PC-9 (cell line): ENCODE data around the gene KASH5. TPM values are rescaled to one million over a fixed set of nuclear protein-coding genes. Genes with fewer than 3 reads are reported as not detected.

ENCODE experiments used
- BruUV-seq: library from RNA; stranded (reverse); fragments of 400-500 nt; replicated peaks from 2 replicates; lab custom pipeline; 2021; lab: Mats Ljungman, UMichigan
- CTCF ChIA-PET: fragments of 300-600 bp; sonication (Branson Sonifier 250); formaldehyde crosslinking; loops from one replicate; lab custom pipeline; 2022; ENCODE audit warnings: antibody characterized with exemption; lab: Charles Lee
- POLR2A ChIA-PET: fragments of 300-600 bp; sonication (Branson Sonifier 250); formaldehyde crosslinking; loops from one replicate; lab custom pipeline; 2022; ENCODE audit warnings: antibody characterized with exemption; ENCODE audit not compliant: unreplicated experiment; lab: Charles Lee
- DNase-seq, 2 experiments: peaks; one replicate each; pipeline versions ENCODE4 v3.0.0 to v3.0.0-alpha.2; 2015 to 2022; ENCODE audit warnings: mixed read lengths in 1 of 2
- H2AFZ ChIP-seq: fragments of 200-600 bp; sonication (generic); 2 replicates; pipeline ENCODE4 v1.8.1; 2017; ENCODE audit warnings: antibody characterized with exemption
- H3F3A ChIP-seq: fragments of 200-600 bp; sonication (generic); 2 replicates; pipeline ENCODE4 v1.8.1; 2017; ENCODE audit warnings: antibody characterized with exemption, mild to moderate bottlenecking, low read depth; ENCODE audit not compliant: insufficient read depth
- H3K27ac ChIP-seq: fragments of 200-600 bp; sonication (generic); 2 replicates; pipeline ENCODE4 v1.6.1; 2016; ENCODE audit warnings: mixed run types
- H3K27me3 ChIP-seq: fragments of 200-600 bp; sonication (generic); 2 replicates; pipeline ENCODE4 v1.6.1; 2016; ENCODE audit warnings: low read depth, mixed run types; ENCODE audit not compliant: insufficient read depth
- H3K36me3 ChIP-seq: fragments of 200-600 bp; sonication (generic); 2 replicates; pipeline ENCODE4 v1.6.1; 2016; ENCODE audit warnings: low read depth, mixed run types
- H3K4me1 ChIP-seq: fragments of 200-600 bp; sonication (generic); replicated peaks from 2 replicates; pipeline ENCODE4 v1.6.1; 2016; ENCODE audit warnings: mixed run types; ENCODE audit not compliant: insufficient read depth
- H3K4me2 ChIP-seq: fragments of 200-600 bp; sonication (generic); 2 replicates; pipeline ENCODE4 v1.6.1; 2017; ENCODE audit warnings: mixed run types
- H3K4me3 ChIP-seq: fragments of 200-600 bp; sonication (generic); 2 replicates; pipeline ENCODE4 v1.6.1; 2016; ENCODE audit warnings: mixed run types
- H3K79me2 ChIP-seq: fragments of 200-600 bp; sonication (generic); 2 replicates; pipeline ENCODE4 v1.6.1; 2017; ENCODE audit warnings: low read depth, mixed run types
- H3K9me2 ChIP-seq: fragments of 200-600 bp; sonication (generic); 2 replicates; pipeline ENCODE4 v1.8.1; 2017; ENCODE audit warnings: mild to moderate bottlenecking; ENCODE audit not compliant: insufficient read depth
- H3K9me3 ChIP-seq: fragments of 200-600 bp; sonication (generic); 2 replicates; pipeline ENCODE4 v1.8.1; 2016; ENCODE audit warnings: low read depth; ENCODE audit not compliant: insufficient read depth
- H4K20me1 ChIP-seq: fragments of 200-600 bp; sonication (generic); 2 replicates; pipeline ENCODE4 v1.8.1; 2017; ENCODE audit not compliant: insufficient read depth
- CTCF ChIP-seq: fragments of 200-600 bp; sonication (generic); conservative IDR thresholded peaks from 2 replicates; pipeline ENCODE4 v1.6.1; 2017; ENCODE audit warnings: mixed run types, antibody characterized with exemption, mild to moderate bottlenecking, moderate library complexity
- EZH2 ChIP-seq: fragments of 200-600 bp; sonication (generic); IDR thresholded peaks from 2 replicates; pipeline ENCODE4 v1.8.0; 2017; ENCODE audit warnings: antibody characterized with exemption, low read depth
- intact Hi-C: fragments of 100-400 bp; cut with micrococcal nuclease; formaldehyde crosslinking; loops from one replicate; pipeline ENCODE4 v1.10.0; 2022; ENCODE audit not compliant: unreplicated experiment
- total RNA-seq: library from RNA; stranded (reverse); gene quantifications from 2 replicates; pipeline ENCODE4 v1.2.3, GENCODE V29; 2021

The KASH5 gene
- total RNA-seq, 1 experiment from 2014 or later, result 0.39 TPM

- intact Hi-C loops, result no loop called here
- CTCF ChIA-PET, result interaction anchor here (0.7 kb wide), 1 partner anchor 32 kb away, joined by 5 read pairs; no protein-coding TSS in a partner anchor
- Histone ChIP-seq H3K27ac (no peak overlapping the region), H2AFZ (no peak overlapping the region), H3K4me1 (no peaks in the 10 kb centered on the region), H3K79me2 (no peaks in the 10 kb centered on the region), H3K4me3 (no peak overlapping the region), H3K27me3 (peaks cover 40% of the 10 kb centered on the region), H4K20me1 (no peaks in the 10 kb centered on the region), H3K9me3 (no peaks in the 10 kb centered on the region), H3K36me3 (no peaks in the 10 kb centered on the region), H3K9me2 (no peaks in the 10 kb centered on the region), H3F3A (no peaks in the 10 kb centered on the region), H3K4me2 (no peak overlapping the region)
- TF ChIP-seq CTCF, result no peak
- no peak for TF ChIP-seq EZH2
- no TSS peak for BruUV-seq
- DNase-seq, result no peak
- POLR2A ChIA-PET, result no interaction called here
Measured at GRCh38 chr19:49413348-49413747, 25.3 kb downstream of the KASH5 start.

DNA sequence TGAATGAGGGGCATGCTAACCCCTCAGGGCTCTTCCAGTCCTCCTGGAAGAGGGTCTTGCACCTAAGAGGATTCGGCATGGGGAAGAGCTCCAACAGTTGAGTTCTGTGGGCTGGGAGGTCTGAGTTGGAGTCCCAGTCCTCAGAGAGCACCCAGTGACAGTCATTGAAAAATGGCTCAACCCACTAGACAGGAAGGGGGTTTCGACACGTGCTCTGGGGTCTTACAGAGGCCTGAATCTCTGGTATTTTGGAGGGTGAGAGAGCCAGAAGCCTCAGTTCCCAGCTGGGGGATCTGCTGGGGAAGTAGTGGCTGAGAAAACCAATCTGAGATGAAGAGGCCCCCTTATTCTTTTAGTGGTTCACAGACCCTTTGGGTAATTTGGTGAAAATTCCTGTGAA is 26.2 kb downstream of the KASH5 start:
- Histone ChIP-seq H3K9me2 (no peaks in the 10 kb centered on the region), H3K4me3 (no peak overlapping the region), H4K20me1 (no peaks in the 10 kb centered on the region), H3F3A (no peaks in the 10 kb centered on the region), H3K4me2 (no peak overlapping the region), H3K27ac (no peak overlapping the region), H3K4me1 (no peaks in the 10 kb centered on the region), H3K27me3 (peaks cover 50% of the 10 kb centered on the region), H3K36me3 (no peaks in the 10 kb centered on the region), H3K9me3 (no peaks in the 10 kb centered on the region), H2AFZ (no peak overlapping the region), H3K79me2 (no peaks in the 10 kb centered on the region)
- ChIA-PET CTCF (no interaction called here), POLR2A (no interaction called here)
- no TSS peak for BruUV-seq
- no peak for TF ChIP-seq EZH2
- no peak for TF ChIP-seq CTCF
- intact Hi-C loops, result no loop called here
- no peak for DNase-seq

GRCh38 chr19:49415102-49415809 is 27.2 kb downstream of the KASH5 start:
- no TSS peak for BruUV-seq
- Histone ChIP-seq H3K27me3 (peaks cover 60% of the 10 kb centered on the region), H3K4me2 (no peak overlapping the region), H3K9me3 (no peaks in the 10 kb centered on the region), H3K27ac (no peak overlapping the region), H3K4me1 (no peaks in the 10 kb centered on the region), H3K79me2 (no peaks in the 10 kb centered on the region), H3F3A (no peaks in the 10 kb centered on the region), H4K20me1 (no peaks in the 10 kb centered on the region), H3K4me3 (no peak overlapping the region), H3K9me2 (no peaks in the 10 kb centered on the region), H3K36me3 (no peaks in the 10 kb centered on the region), H2AFZ (no peak overlapping the region)
- no peak for DNase-seq
- intact Hi-C loops, result no loop called here
- TF ChIP-seq EZH2 (no peak), CTCF (no peak)
- CTCF ChIA-PET, result no interaction called here
- POLR2A ChIA-PET, result no interaction called here
